GM18498 (cell line): ENCODE results near the gene ADCK1.
"Not testable (repeated sequence)": the region's sequence is repeated elsewhere in the genome, so short reads cannot be mapped to it uniquely, and the experiment has no call there.

Experiments
- ATAC-seq: cut with Tn5 transposase; IDR thresholded peaks from one replicate; pipeline ENCODE4 v1.9.1; 2021; ENCODE audit warnings: mild to moderate bottlenecking, moderate library complexity; ENCODE audit not compliant: unreplicated experiment

ADCK1 gene, protein sequence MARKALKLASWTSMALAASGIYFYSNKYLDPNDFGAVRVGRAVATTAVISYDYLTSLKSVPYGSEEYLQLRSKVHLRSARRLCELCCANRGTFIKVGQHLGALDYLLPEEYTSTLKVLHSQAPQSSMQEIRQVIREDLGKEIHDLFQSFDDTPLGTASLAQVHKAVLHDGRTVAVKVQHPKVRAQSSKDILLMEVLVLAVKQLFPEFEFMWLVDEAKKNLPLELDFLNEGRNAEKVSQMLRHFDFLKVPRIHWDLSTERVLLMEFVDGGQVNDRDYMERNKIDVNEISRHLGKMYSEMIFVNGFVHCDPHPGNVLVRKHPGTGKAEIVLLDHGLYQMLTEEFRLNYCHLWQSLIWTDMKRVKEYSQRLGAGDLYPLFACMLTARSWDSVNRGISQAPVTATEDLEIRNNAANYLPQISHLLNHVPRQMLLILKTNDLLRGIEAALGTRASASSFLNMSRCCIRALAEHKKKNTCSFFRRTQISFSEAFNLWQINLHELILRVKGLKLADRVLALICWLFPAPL

DNA sequence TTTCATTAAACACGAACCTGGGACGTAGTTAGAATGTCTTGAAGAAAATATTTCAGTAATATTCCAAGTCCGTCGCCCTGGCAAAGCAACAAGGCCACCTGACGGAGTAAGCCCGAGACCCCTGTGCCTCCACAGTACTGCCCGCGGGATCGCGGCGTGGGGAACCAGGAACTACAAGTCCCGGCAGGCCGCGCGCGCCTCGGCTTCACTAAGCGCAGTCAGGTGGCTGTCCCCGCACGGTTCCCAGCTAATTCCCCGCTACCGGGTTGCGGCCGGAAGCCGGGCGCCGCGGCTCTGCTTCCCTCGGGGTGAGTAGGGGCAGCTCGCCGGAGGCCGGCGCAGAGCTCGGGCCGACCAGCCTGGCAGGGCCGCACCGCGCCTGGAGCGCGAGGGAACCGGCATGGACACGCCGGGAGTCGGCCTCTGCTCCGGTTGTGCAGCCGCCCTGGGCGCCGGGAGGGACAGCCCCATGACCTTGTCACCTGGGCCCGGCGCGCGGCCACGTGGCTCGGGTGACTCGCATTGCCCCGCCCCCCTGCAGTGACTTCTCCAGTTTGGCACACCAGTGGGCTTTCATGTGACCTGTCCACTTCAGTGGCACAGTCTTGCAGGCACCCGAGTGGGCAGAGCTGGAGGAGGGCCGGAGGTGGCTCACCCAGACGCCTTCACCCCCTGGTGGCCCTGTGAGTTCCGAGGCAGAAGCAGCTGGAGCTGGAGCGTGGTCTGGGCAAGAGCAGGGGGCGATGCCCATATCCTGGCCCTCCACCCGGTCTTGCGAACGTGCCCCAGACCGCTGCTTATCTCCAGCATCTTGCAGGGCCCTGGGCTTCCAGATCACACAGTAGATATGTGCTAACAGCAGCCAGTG, at the start of gene ADCK1:
TSS of gene ADCK1 (plus strand) at position 247 of the 868 bp plus-strand sequence. CDS start 18,870 bp downstream, outside the sequence.
- peak; percentile 96 for ATAC-seq

DNA sequence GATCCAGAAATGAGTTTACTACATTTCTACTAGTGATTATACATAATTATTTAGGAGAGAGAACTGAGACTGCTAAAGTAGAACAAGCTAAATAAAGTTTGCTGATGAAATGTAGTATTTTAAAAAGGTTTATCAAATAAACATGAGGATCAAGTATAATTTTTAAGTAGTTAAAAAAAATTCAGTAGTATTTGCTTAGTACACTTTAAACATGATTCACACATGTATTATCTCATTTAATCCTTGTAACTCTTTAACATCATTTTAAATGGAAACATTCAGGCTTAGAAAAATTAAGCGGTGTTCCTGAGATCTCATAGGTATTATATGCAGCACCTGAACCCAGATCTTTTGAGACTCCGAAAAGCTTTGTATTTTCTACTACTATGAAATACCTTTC, 47.6 kb upstream of the ADCK1 start:
- no peak for ATAC-seq

DNA sequence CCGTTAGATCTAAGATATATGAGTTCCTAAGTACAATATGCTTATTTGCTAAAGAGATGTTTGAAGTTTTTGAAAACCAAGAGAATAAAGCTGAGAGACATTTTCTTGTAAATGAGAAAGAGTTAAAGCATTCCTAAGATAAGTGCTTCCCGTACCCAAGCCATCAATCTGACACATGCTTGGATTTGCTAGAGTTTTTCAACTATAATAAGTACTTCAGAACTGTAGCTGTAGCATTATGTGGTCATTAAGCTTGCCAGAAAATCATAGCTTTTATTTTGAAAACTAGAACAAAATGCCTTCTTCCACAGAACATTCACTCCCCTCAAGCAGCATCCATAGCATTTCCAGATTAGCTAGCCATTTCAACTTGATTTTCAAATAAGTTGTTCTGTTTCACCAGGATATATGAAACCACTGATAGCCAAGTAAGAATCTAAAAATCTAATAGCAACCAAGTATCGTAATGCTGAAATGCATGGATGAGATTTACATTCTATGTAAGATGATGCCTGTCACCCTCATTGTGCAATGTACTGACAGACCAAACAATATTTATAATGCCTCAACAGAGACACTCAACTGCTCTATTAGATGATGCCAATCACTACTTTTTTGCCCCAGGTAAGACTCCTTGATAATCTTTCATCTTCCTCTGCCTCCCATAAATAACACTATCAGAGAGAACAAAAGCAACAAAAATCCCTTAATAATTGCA, 47.0 kb upstream of the ADCK1 start:
- ATAC-seq: no peak

DNA sequence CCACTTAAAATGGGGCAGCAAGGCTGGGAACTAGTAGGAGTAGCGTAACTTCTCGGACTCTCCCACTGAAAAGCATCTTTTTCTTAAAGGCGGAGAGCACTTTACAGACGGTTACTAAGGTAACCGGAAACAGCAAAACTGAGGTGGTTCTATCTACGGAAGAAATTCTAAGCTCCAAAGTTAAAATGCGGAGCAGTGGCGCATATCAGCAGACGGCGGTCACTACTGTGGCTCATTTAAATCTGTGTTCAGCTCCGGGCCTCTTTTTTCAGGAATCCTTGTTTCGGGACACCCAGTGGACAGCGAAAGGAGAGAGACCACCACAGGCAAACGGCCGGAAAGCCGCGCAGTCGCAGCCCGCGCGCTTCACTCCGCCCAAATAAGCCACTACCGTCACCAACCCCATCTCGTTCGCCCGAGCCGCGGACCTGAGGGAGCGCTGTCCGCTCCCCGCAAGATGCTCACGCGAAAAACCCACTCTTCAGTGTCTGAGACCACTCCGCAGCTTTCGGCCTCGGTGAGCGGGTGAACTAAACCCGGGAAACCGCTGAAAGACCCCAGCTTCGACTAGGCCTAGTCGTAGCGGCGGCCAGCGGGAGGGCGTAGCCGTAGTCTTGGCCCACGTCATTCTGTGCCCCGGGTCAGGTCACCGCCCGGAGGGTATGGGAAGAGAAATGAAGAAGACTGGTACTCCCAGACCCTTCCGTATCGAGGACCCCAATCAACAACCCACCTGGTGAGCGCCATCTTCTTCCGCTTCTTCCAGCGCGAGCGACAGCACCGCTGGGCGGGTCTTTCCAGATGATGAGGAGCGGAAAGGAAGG, 39.3 kb upstream of the ADCK1 start, which contains the start of gene SNW1:
TSS of gene SNW1 (minus strand) at position 776 of the 824 bp plus-strand sequence. CDS start at position 747, 29 bp downstream.
- peak; percentile 94 for ATAC-seq

DNA sequence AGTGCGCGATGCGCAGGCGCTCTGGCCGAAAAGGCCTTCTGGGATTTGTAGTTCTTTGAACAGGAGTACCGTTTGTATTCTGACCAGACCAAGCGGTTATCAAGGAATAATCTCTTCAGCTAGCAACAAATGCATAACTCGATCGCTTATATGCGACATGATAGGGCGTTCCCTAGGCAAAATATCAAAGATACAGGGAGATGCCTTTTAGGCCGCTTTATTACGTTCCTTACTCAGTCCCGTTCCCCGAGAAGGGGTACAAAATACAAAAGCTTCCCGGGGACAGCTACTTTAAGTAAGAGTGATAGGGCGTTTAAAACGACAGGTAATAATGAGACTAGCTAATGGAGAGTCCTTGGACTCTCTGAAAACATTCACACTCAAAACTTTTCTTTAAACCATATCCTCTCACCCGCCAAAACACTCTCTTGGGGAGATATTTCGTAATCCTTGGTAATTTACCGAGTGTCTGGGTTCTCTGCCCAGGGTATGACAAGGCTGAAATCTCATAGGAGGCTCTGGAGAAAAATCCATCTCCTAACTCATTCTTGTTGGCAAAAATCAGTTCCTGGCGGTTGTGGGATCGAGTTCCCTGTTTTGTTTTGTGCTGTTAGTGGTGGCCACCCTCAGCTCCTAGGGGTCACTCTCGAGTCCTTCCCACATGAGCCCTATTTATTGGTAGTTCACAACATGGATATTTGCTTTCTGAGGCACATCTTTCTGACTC, 38.5 kb upstream of the ADCK1 start:
- peak; percentile 28 for ATAC-seq

DNA sequence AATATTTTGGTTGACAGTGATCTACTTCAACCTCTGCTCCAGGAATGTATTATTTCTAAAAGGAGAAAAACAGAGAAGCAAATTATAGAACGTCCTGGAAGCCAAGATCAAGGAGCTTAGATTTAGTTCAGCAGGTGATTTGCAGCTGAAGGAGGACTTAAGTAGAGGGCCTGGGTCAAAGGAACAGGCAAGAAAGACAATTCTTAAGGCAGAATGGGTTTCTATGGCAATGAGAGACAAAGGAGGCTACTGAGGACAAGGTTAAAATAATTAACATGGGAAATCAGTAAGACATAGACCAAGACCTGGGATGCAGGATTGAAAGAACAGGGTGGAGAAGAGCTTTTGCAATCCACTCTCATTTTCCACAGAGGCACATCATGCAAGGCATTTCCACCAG, 36.6 kb upstream of the ADCK1 start:
- ATAC-seq: no peak

DNA sequence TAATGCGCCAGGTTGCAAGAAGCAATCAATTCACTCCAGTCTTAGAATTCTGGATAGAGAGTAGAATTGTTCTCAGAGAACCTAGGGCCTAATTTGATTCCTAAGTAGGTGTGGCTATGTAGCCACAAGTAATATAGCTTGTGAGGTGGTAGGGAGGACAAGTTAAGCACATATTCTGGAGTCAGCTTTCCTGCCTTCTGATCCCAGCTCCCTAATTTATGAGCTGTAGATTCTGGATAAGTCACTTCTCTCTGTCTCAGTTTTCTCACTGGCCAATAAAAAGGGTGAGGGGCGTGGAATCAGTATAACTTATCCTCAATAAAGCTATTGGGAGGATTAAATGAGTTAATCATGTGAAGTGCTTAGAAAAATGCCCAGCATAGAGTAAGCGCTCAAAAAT, 35.9 kb upstream of the ADCK1 start:
- no peak for ATAC-seq

DNA sequence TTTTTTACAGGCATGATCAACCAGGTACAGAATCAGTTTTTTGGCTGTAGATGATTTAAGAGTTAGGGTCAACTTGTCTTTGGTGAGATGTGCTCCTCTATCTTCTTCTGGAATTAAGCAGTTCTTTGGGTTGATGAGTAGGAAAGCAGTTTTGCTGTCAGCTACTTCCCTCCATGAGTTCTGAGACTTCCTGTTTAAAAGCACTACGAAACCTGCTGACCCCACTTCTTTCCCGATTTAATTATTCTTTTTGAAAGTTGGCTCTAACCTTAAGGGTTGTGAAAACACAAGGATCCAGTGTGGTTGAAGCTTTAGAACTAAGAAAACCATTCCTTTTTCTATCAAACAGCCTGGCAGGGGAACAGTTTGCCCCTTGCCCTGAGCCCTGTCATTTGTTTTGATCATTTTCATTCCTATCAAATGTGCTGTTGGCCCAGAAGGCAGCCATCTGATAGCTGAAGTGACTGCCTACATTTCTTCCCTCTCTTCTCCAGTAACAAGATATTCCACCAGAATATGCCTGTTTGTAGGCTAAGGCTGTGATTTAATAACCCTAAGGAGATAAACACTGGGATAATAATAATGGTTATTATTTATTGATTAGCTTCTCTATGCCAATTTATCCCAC, 31.4 kb upstream of the ADCK1 start:
- not testable (repeated sequence) for ATAC-seq

DNA sequence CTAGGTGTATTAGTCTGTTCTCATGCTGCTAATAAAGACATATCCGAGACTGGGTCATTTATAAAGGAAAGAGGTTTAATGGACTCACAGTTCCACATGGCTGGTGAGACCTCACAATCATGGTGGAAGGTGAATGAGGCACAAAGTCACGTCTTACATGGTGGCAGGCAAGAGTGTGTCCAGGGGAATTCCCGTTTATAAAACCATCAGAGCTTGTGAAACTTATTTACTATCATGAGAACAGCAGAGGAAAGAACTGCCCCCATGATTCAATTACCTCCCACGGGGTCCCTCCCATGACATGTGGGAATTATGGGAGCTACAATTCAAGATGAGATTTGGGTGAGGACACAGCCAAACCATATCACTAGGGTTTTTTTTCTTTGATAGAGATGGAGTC, 25.9 kb upstream of the ADCK1 start:
- not testable (repeated sequence) for ATAC-seq

DNA sequence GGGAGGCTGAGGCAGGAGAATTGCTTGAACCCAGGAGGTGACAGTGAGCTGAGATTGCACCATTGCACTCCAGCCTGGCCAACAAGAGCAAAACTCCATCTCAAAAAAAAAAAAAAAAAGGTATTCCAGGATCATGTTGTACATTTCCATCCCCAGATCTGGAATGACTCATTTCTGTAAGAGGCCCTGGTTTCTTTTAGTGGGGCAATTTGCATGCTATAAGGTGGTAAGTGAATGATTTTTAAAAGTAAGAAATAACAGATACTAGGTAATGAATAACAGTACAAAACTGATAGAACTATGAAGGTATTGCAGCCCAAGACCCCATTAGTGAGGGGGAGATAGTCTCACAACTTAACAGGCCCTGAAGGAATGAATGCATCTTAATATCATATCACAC, 17.7 kb upstream of the ADCK1 start:
- no peak for ATAC-seq

DNA sequence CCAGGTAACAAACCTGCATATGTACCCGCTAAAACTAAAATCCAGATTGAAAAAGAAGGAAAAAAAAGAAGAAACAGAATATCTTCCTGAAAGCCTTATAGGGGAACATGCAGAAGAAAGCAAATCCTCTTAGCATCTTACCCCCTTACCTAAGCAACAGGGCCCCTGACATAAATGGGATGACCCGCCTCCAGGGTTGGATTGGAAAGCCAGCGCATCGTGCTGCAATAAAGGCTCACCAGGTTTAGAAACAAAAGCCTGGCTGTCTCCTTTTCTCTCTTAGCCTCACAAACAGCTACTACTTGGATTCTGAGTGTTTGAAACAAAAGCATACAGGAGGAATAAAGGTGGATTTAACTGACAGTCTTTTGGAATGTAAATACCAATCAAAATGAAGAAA, 13.8 kb upstream of the ADCK1 start:
- ATAC-seq: no peak

DNA sequence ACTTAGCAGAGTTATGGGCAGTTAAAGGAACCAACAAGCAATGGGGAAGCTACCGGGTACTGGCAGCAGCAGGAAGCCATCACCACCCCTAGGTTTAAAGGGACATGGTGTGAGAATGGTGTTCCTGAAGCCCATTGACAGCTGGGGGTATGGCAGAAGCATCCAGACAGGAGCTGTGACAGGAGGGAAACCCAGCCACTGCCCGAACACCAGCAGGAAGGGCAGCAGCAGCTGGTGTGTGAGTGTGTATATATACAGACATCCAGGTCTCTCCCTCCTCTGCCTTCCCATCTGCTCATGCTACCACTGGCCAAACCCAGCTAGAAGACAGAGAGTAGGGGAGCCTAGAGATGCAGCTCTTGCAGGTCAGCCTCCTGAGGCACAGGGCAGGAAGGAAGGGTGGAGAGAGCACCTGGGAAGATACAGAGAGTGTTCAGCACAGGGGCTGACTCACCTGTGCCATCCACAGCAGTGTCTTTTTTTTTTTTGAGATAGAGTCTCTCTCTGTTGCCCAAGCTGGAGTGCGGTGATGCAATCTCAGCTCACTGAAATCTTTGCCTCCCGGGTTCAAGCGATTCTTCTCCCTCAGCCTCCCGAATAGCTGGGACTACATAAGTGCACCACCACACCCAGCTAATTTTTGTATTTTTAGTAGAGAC, 9.2 kb upstream of the ADCK1 start:
- no peak for ATAC-seq

DNA sequence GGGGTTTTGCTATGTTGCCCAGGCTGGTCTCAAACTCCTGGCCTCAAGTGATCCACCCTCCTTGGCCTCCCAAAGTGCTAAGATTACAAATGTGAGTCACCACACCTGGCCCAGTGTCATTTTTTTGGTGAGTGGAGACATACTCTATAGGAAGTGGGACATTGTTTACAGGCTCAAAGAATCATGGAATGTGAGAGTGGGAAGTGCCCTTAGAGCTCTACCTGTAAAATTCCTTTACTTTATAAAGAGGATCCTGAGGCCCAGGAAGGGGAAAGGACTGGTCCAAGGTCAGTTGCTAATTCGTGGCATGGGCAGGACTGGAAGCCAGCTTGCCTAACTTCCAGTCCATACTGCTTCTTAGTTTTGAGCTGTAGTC, 8.7 kb upstream of the ADCK1 start:
- ATAC-seq: no peak

DNA sequence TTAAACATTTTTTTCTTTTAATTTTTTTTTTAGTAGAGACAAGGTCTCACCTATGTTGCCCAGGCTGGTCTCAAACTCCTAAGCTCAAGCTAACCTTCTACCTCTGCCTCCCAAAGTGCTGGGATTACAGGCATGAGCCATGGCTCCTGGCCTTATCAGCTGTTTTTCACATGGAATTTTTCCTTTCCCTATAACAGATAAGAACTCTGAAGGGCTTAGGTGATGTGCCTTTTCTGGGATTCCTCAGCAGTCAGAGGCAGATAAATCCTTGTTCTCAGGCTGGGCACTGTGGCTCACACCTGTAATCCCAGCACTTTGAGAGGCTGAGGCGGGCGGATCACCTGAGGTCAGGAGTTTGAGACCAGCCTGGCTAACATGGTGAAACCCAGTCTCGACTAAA, 6.7 kb upstream of the ADCK1 start:
- ATAC-seq: not testable (repeated sequence)

DNA sequence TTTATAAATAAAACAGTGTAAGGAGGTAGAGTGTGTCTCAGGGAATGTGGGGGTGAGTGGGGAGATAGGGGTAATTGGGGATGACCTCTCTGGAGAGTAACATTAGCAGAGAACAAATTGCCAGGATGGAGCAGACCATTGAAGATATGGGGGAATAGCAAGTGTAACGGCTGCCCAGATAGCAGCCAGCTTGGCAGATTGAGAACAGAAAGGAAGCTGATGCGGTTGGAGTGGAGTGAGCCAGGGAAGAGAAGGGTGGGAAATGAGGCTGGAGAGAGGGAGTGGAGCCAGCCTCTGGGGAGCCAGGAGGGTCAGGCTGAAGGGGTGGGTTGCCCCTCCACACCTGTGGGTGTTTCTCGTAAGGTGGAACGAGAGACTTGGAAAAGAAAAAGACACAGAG, 5.6 kb upstream of the ADCK1 start:
- no peak for ATAC-seq

DNA sequence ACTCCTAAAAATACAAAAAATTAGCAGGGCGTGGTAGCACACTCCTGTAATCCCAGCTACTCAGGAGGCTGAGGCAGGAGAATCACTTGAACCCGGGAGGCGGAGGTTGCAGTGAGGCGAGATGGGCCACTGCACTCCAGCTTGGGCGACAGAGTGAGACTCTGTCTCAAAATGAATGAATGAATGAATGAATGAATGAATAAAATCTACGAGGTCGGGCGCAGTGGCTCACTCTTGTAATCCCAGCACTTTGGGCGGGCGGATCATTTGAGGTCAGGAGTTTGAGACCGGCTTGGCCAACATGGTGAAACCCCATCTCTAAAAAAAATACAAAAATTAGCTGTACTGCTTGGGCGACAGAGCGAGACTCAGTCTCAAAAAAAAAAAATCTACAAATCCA, 453 bp upstream of the ADCK1 start:
- not testable (repeated sequence) for ATAC-seq

DNA sequence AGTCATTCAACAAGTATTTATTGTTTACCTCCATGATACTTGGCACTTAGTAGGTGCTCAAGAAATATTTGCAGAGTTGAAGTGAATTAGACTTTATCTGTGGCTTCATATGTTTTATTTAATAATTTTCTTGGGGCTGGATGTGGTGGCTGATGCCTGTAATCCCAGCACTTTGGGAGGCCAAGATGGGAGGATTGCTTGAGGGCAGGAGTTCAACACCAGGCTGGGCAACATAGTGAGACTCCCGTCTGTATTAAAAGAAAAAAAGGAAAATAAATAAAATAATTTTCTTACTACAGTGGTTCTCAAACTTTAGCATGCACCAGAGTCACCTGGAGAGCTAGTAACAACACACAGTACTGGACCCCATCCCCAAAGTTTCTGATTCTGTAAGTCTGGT, 905 bp downstream of the ADCK1 start:
- ATAC-seq: no peak

DNA sequence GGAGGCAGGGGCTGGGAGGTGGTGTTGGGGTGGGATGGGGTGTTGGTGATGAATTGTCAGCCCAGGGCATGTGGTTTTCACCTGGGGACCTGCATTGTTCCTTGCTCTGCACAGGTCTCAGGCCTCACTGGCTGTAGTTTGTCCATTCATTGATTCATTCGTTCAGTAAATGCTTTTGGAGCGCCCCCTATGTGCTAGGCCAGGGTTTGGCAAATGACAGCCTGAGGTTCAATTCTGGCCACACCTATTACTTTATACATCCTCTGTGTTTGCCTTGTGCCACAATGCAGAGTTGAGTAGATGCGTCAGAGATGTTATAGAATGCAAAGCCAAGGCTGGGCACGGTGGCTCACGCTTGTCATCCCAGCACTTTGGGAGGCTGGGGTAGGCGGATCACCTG, 4.7 kb downstream of the ADCK1 start:
- ATAC-seq: no peak

DNA sequence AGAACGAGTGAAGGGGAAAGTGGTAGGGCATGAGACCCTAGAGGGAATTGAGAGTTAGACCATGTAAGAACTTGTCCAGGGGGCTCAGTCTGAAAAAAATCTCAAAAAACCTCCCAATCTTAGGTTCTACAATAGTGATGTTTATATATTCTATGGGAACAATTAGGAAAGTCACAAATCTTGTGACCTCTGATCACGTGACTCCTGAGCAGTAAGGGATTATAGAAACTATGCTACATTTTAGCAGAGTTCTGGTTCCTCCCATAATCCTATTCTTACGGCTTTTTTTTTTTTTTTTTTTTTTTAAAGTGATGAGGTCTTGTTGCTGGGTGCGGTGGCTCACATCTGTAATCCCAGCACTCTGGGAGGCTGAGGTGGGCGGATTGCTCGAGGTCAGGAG, 5.8 kb downstream of the ADCK1 start:
- ATAC-seq: no peak
